ENCODE measurements around the gene EFHB.

Gene EFHB

GRCh38 chr3:19931180-19931692 lies 2.8 kb downstream of the EFHB start:
- TF ChIP-seq, protein P1, sequence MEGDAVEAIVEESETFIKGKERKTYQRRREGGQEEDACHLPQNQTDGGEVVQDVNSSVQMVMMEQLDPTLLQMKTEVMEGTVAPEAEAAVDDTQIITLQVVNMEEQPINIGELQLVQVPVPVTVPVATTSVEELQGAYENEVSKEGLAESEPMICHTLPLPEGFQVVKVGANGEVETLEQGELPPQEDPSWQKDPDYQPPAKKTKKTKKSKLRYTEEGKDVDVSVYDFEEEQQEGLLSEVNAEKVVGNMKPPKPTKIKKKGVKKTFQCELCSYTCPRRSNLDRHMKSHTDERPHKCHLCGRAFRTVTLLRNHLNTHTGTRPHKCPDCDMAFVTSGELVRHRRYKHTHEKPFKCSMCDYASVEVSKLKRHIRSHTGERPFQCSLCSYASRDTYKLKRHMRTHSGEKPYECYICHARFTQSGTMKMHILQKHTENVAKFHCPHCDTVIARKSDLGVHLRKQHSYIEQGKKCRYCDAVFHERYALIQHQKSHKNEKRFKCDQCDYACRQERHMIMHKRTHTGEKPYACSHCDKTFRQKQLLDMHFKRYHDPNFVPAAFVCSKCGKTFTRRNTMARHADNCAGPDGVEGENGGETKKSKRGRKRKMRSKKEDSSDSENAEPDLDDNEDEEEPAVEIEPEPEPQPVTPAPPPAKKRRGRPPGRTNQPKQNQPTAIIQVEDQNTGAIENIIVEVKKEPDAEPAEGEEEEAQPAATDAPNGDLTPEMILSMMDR (IDR thresholded peaks at IDR 0.05; ENCODE audit: extremely low read depth, missing control alignments), result no peak
- DNase-seq (ENCODE audit: low spot score), result peak; percentile 53

DNA sequence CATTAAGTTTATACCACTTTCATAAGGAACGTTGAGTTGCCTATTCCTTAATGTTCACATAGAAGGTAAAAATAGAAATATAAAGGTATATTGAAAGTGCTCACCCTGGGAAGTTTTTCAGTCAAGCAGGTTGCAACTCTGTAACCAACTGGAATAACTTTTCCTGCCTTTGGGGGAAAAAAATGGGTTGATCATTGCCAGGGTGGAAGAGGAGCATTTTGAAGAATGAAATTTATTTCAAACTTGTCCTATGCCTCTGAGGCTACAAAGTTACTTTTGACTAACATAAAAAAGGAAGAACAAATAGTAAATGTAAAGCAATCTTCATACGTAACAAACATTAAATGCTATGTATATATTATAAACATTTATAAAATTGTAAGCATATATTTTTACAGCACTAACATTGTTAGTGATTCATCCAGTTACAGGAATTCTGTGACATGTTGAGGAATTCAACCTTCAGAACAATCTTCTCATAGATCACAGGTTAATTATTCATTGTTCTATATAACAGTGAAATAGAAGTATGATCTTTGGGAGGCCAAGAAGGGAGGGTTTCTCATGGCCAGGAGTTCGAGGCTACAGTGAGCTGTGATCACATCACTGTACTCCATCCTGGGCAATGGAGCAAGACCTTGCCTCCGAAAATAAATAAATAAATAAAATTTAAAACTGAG lies 13.5 kb downstream of the EFHB start:
- DNase-seq (ENCODE audit: low spot score), result no peak
- TF ChIP-seq, protein P1 (IDR thresholded peaks at IDR 0.05; ENCODE audit: extremely low read depth, missing control alignments), result no peak

GRCh38 chr3:19917167-19917566 lies 16.9 kb downstream of the EFHB start:
- TF ChIP-seq, protein P1 (IDR thresholded peaks at IDR 0.05; ENCODE audit: extremely low read depth, missing control alignments), result no peak
- no peak for DNase-seq (ENCODE audit: low spot score)

- TF ChIP-seq, protein P1 (IDR thresholded peaks at IDR 0.05; ENCODE audit: extremely low read depth, missing control alignments), result no peak
Observed at GRCh38 chr3:19911452-19911851, 22.6 kb downstream of the EFHB start.

DNA sequence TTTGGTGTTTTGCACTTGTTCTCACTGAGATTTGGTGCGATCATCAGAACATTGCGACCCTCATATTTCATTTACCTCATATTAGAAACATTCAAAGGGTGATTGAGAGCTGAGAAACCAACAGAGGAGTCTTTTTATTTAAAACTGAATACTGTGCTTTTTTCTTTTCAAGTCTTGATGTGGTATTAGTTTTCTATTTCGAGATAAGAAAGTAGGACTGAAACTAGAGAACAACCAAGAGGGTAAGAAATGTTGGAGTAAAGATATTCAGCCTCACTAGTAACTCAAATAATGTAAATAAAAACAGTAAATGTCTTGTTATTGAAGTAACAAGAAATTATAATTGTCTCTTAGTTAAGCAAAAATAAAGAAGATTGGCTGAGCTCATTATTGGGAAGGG lies 26.5 kb downstream of the EFHB start:
- DNase-seq (ENCODE audit: low spot score), result no peak
- TF ChIP-seq, protein P1 (IDR thresholded peaks at IDR 0.05; ENCODE audit: extremely low read depth, missing control alignments), result no peak

More at GRCh38 chr3:19911452-19911851, 22.6 kb downstream of the EFHB start:
- DNase-seq (ENCODE audit: low spot score), result no peak

GRCh38 chr3:19903649-19904048 lies 30.4 kb downstream of the EFHB start:
- no peak for DNase-seq (ENCODE audit: low spot score)
- TF ChIP-seq, protein P1 (IDR thresholded peaks at IDR 0.05; ENCODE audit: extremely low read depth, missing control alignments), result no peak

GRCh38 chr3:19901918-19902317 lies 32.1 kb downstream of the EFHB start:
- TF ChIP-seq, protein P1 (IDR thresholded peaks at IDR 0.05; ENCODE audit: extremely low read depth, missing control alignments), result no peak
- DNase-seq (ENCODE audit: low spot score), result no peak
